Measurements from ENCODE around the gene DRC3.

The DRC3 gene

GRCh38 chr17:17970699-17971430 is 1.8 kb upstream of the DRC3 start:
- DNase-seq (ENCODE audit: low spot score) = no peak

GRCh38 chr17:17971431-17972125 is 1.1 kb upstream of the DRC3 start:
- DNase-seq (ENCODE audit: low spot score) = peak; percentile 18

- DNase-seq (ENCODE audit: low spot score) = no peak
Measured at GRCh38 chr17:17972952-17973254, 241 bp downstream of the DRC3 start.

GRCh38 chr17:17975436-17975835 is 2.8 kb downstream of the DRC3 start:
- no peak for DNase-seq (ENCODE audit: low spot score)

- DNase-seq (ENCODE audit: low spot score) = no peak
Measured at GRCh38 chr17:17976931-17977570, 4.4 kb downstream of the DRC3 start.

- no peak for DNase-seq (ENCODE audit: low spot score)
Measured at GRCh38 chr17:17978481-17979424, 6.1 kb downstream of the DRC3 start.

GRCh38 chr17:17979778-17980177 is 7.1 kb downstream of the DRC3 start:
- no peak for DNase-seq (ENCODE audit: low spot score)

- no peak for DNase-seq (ENCODE audit: low spot score)
Measured at GRCh38 chr17:17981330-17981729, 8.7 kb downstream of the DRC3 start.

- DNase-seq (ENCODE audit: low spot score) = no peak
Measured at GRCh38 chr17:17982801-17983200, 10.1 kb downstream of the DRC3 start.

GRCh38 chr17:17983376-17983775 is 10.7 kb downstream of the DRC3 start:
- DNase-seq (ENCODE audit: low spot score) = no peak

GRCh38 chr17:17983776-17984175 is 11.1 kb downstream of the DRC3 start:
- no peak for DNase-seq (ENCODE audit: low spot score)

GRCh38 chr17:17985153-17985552 is 12.5 kb downstream of the DRC3 start:
- DNase-seq (ENCODE audit: low spot score) = no peak

- no peak for DNase-seq (ENCODE audit: low spot score)
Measured at GRCh38 chr17:17985555-17985954, 12.9 kb downstream of the DRC3 start.

- DNase-seq (ENCODE audit: low spot score) = no peak
Measured at GRCh38 chr17:17987187-17987896, 14.7 kb downstream of the DRC3 start.

- no peak for DNase-seq (ENCODE audit: low spot score)
Measured at GRCh38 chr17:17987901-17988300, 15.2 kb downstream of the DRC3 start.

- no peak for DNase-seq (ENCODE audit: low spot score)
Measured at GRCh38 chr17:17988427-17988945, 15.8 kb downstream of the DRC3 start.

- DNase-seq (ENCODE audit: low spot score) = no peak
Measured at GRCh38 chr17:17989081-17989480, 16.4 kb downstream of the DRC3 start.

GRCh38 chr17:17989618-17990017 is 17.0 kb downstream of the DRC3 start:
- DNase-seq (ENCODE audit: low spot score) = no peak

- no peak for DNase-seq (ENCODE audit: low spot score)
Measured at GRCh38 chr17:17990282-17990681, 17.6 kb downstream of the DRC3 start.

- DNase-seq (ENCODE audit: low spot score) = no peak
Measured at GRCh38 chr17:17993366-17993765, 20.7 kb downstream of the DRC3 start.

GRCh38 chr17:17993852-17994251 is 21.2 kb downstream of the DRC3 start:
- DNase-seq (ENCODE audit: low spot score) = no peak

Data from AG20443 (cell line).